K562 (cell line): ENCODE results near the gene COX5A. TPM values are rescaled to one million over a fixed set of nuclear protein-coding genes. Genes with fewer than 3 reads are reported as not detected.

Source experiments
- ARHGAP35 ChIP-seq: fragments of 450-650 bp; IDR thresholded peaks from 2 replicates; pipeline ENCODE4 v1.6.1; 2018; ENCODE audit not compliant: partially characterized antibody
- CBFA2T3 ChIP-seq: fragments of 450-650 bp; IDR thresholded peaks from 2 replicates; pipeline ENCODE4 v1.6.1; 2017
- CEBPG ChIP-seq, 3 experiments: fragments of 200-800 bp in 1 of 3; sonication (Bioruptor generic) in 1 of 3; sonication (generic) in 1 of 3; formaldehyde crosslinking in 1 of 3; IDR thresholded peaks in 2 of 3; conservative IDR thresholded peaks in 1 of 3; 2 replicates each; pipeline versions ENCODE4 v1.6.1 to v1.8.0; 2016 to 2022; ENCODE audit warnings: missing compliant biosample characterization in 2 of 3, missing genetic modification characterization in 2 of 3, mild to moderate bottlenecking in 1 of 3, missing genetic modification reagents in 1 of 3
- DDX20 ChIP-seq: fragments of 450-650 bp; IDR thresholded peaks from 2 replicates; pipeline ENCODE4 v1.6.1; 2016; ENCODE audit warnings: missing genetic modification characterization, low read depth, mild to moderate bottlenecking, missing compliant biosample characterization, moderate library complexity
- ETV1 ChIP-seq: fragments of 450-650 bp; conservative IDR thresholded peaks from 2 replicates; pipeline ENCODE4 v1.6.1; 2016; ENCODE audit warnings: missing genetic modification characterization, control low read depth, low read depth, missing compliant biosample characterization
- ID3 ChIP-seq, 2 experiments: fragments of 250-450 bp in 1 of 2; fragments of 450-650 bp in 1 of 2; sonication (Bioruptor Pico) in 1 of 2; IDR thresholded peaks; 2 replicates each; pipeline versions ENCODE4 v1.6.1 to v1.8.0; 2016 to 2021; ENCODE audit warnings: mild to moderate bottlenecking in 2 of 2, moderate library complexity in 2 of 2, missing compliant biosample characterization in 1 of 2, missing genetic modification characterization in 1 of 2
- MTA3 ChIP-seq: fragments of 450-650 bp; formaldehyde crosslinking; IDR thresholded peaks from 2 replicates; pipeline ENCODE4 v1.6.1; 2017; ENCODE audit warnings: mild to moderate bottlenecking, borderline replicate concordance
- NCOR1 ChIP-seq: fragments of 450-650 bp; IDR thresholded peaks from 2 replicates; pipeline ENCODE4 v1.6.1; 2016; ENCODE audit warnings: mild to moderate bottlenecking, moderate library complexity
- NRF1 ChIP-seq, 2 experiments: fragments of 450-650 bp; IDR thresholded peaks in 1 of 2; conservative IDR thresholded peaks in 1 of 2; 2 replicates each; pipeline ENCODE4 v1.6.1; 2014; ENCODE audit warnings: mild to moderate bottlenecking in 2 of 2
- RB1 ChIP-seq: fragments of 450-650 bp; IDR thresholded peaks from 2 replicates; pipeline ENCODE4 v1.6.1; 2017; ENCODE audit warnings: low read depth, mild to moderate bottlenecking
- RFX5 ChIP-seq: IDR thresholded peaks from 2 replicates; pipeline ENCODE4 v1.6.1; 2011; ENCODE audit warnings: low read depth, mild to moderate bottlenecking, improper control_type of control experiment, low read length
- SRSF1 ChIP-seq: fragments of 200-400 bp; formaldehyde crosslinking; IDR thresholded peaks from 2 replicates; pipeline ENCODE4 v1.6.1; 2017; ENCODE audit warnings: mild to moderate bottlenecking, low read depth, low read length, moderate library complexity
- ZHX1 ChIP-seq: fragments of 150-350 bp; conservative IDR thresholded peaks from 2 replicates; pipeline ENCODE4 v1.6.1; 2014; ENCODE audit warnings: low read length
- ZNF561 ChIP-seq: fragments of 450-650 bp; formaldehyde crosslinking; conservative IDR thresholded peaks from 2 replicates; pipeline ENCODE4 v1.4.0; 2020; ENCODE audit warnings: mild to moderate bottlenecking, moderate library complexity
- ZNF589 ChIP-seq: fragments of 200-800 bp; sonication (Bioruptor generic); IDR thresholded peaks from 2 replicates; pipeline ENCODE4 v1.6.1; 2016; ENCODE audit warnings: low read depth, missing genetic modification characterization, missing compliant biosample characterization
- ZNF696 ChIP-seq: fragments of 250-450 bp; sonication (Bioruptor Pico); conservative IDR thresholded peaks from 2 replicates; pipeline ENCODE4 v1.4.0; 2020; ENCODE audit warnings: mild to moderate bottlenecking, moderate library complexity
- polyA plus RNA-seq, 8 experiments: library from polyadenylated mRNA; depleted of rRNA in 4 of 8; stranded (reverse) in 5 of 8; unstranded in 3 of 8; fragments of >200 nt; fragmentation: Nextera tagmentation in 2 of 8; fragmentation: Illumina TruSeq in 1 of 8; extraction: Ambion mirVana in 2 of 8; extraction: Trizol in 1 of 8; gene quantifications; 2 replicates each; pipeline versions ENCODE4 v1.2.1 to v1.2.3, GENCODE V29; 2011 to 2014; ENCODE audit warnings: inconsistent platforms in 1 of 8, missing spikeins in 1 of 8
- total RNA-seq, 7 experiments: library from RNA; depleted of rRNA in 6 of 7; stranded (reverse); fragments of >200 nt in 6 of 7; fragmentation: Illumina TruSeq in 2 of 7; extraction: Trizol in 2 of 7; gene quantifications; 2 replicates each; pipeline versions ENCODE4 v1.2.1 to v1.2.3, GENCODE V29; 2011 to 2021; ENCODE audit warnings: low replicate concordance in 1 of 7
- TF ChIP-seq, protein P1 (sequence below), 2 experiments: fragments of 450-650 bp; IDR thresholded peaks; 2 replicates each; pipeline ENCODE4 v1.6.1; 2016
- TF ChIP-seq, protein P2 (sequence below), 2 experiments: IDR thresholded peaks; 2 replicates each; pipeline ENCODE4 v1.6.1; 2012; ENCODE audit warnings: improper control_type of control experiment in 2 of 2, low read depth in 2 of 2, low read length in 2 of 2, borderline replicate concordance in 1 of 2
- TF ChIP-seq, protein P3 (sequence below): sonication (generic); IDR thresholded peaks from 2 replicates; pipeline ENCODE4 v1.6.1; 2016

Gene COX5A
- total and polyA plus RNA-seq, 9 of the 15 experiments (the other 6 are each of a cell fraction or from before 2014, with no cell fraction given) = 86.8 to 553 (median 371) TPM

- no peak for TF ChIP-seq RFX5
- TF ChIP-seq, protein P1, sequence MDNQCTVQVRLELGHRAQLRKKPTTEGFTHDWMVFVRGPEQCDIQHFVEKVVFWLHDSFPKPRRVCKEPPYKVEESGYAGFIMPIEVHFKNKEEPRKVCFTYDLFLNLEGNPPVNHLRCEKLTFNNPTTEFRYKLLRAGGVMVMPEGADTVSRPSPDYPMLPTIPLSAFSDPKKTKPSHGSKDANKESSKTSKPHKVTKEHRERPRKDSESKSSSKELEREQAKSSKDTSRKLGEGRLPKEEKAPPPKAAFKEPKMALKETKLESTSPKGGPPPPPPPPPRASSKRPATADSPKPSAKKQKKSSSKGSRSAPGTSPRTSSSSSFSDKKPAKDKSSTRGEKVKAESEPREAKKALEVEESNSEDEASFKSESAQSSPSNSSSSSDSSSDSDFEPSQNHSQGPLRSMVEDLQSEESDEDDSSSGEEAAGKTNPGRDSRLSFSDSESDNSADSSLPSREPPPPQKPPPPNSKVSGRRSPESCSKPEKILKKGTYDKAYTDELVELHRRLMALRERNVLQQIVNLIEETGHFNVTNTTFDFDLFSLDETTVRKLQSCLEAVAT (IDR thresholded peaks at IDR 0.05) = peak; percentile 17 to 56; a peak in 2 of 4 replicates
- TF ChIP-seq ARHGAP35 = no peak
- TF ChIP-seq SRSF1 = no peak
- peak; percentile 39; the same call in 1 of the 2 replicates for TF ChIP-seq ZNF589 (CRISPR knock-in tag)
- TF ChIP-seq, protein P2, sequence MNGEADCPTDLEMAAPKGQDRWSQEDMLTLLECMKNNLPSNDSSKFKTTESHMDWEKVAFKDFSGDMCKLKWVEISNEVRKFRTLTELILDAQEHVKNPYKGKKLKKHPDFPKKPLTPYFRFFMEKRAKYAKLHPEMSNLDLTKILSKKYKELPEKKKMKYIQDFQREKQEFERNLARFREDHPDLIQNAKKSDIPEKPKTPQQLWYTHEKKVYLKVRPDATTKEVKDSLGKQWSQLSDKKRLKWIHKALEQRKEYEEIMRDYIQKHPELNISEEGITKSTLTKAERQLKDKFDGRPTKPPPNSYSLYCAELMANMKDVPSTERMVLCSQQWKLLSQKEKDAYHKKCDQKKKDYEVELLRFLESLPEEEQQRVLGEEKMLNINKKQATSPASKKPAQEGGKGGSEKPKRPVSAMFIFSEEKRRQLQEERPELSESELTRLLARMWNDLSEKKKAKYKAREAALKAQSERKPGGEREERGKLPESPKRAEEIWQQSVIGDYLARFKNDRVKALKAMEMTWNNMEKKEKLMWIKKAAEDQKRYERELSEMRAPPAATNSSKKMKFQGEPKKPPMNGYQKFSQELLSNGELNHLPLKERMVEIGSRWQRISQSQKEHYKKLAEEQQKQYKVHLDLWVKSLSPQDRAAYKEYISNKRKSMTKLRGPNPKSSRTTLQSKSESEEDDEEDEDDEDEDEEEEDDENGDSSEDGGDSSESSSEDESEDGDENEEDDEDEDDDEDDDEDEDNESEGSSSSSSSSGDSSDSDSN (IDR thresholded peaks at IDR 0.05; ENCODE audit: borderline replicate concordance in 1 of 2, low read depth in 2 of 2, low read length in 2 of 2) = peak in 1 of 2 experiments; percentile 44; a peak in 1 of 4 replicates
- TF ChIP-seq NCOR1 = no peak
- TF ChIP-seq ZNF561 = no peak
- TF ChIP-seq RB1 = peak; percentile 19; the same call in 1 of the 2 replicates
- 0 out of 2 replicates have a peak, but pooled peaks have one; percentile 19 for TF ChIP-seq MTA3
- TF ChIP-seq ETV1 = peak; percentile 49
- TF ChIP-seq ID3 (CRISPR knock-in tag; IDR thresholded peaks at IDR 0.05) = no peak
- peak; percentile 68 for TF ChIP-seq ID3 (tag; IDR thresholded peaks at IDR 0.05)
- no peak for TF ChIP-seq CBFA2T3
- TF ChIP-seq, protein P3, sequence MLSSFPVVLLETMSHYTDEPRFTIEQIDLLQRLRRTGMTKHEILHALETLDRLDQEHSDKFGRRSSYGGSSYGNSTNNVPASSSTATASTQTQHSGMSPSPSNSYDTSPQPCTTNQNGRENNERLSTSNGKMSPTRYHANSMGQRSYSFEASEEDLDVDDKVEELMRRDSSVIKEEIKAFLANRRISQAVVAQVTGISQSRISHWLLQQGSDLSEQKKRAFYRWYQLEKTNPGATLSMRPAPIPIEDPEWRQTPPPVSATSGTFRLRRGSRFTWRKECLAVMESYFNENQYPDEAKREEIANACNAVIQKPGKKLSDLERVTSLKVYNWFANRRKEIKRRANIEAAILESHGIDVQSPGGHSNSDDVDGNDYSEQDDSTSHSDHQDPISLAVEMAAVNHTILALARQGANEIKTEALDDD = 0 out of 2 replicates have a peak, but pooled peaks have one; percentile 12
- no peak for TF ChIP-seq DDX20 (tag)
- TF ChIP-seq CEBPG (CRISPR knock-in tag; IDR thresholded peaks at IDR 0.05) = no peak
- TF ChIP-seq CEBPG (tag; conservative IDR thresholded peaks at IDR 0.05 in 1 of 2, IDR thresholded peaks at IDR 0.05 in 1 of 2) = no peak
- 0 out of 2 replicates have a peak, but pooled peaks have one; percentile 33 for TF ChIP-seq ZNF696 (CRISPR knock-in tag)
- no peak for TF ChIP-seq ZHX1
- peak; percentile 13 to 15; a peak in 1 of 4 replicates for TF ChIP-seq NRF1 (conservative IDR thresholded peaks at IDR 0.05 in 1 of 2, IDR thresholded peaks at IDR 0.05 in 1 of 2)
Measured at GRCh38 chr15:74889390-74889882, 48.4 kb downstream of the COX5A start (continued).
